ENCODE data around the gene TMEM121.

TMEM121 gene

GRCh38 chr14:105496831-105497591, 29.4 kb upstream of the TMEM121 start:
- intact Hi-C loops (cut with DNase I): no loop called here
- DNase-seq: peak in 5 of 10 donors; percentile 6 to 75 (median 48)

GRCh38 chr14:105497671-105498429, 28.5 kb upstream of the TMEM121 start:
- intact Hi-C loops (cut with DNase I): no loop called here
- peak in 5 of 10 donors; percentile 5 to 82 (median 58) for DNase-seq

- peak in 7 of 10 donors; percentile 31 to 93 (median 68) for DNase-seq
- intact Hi-C loops (cut with DNase I): no loop called here
Measured at GRCh38 chr14:105498430-105499255, 27.7 kb upstream of the TMEM121 start.

GRCh38 chr14:105499256-105500035, 26.9 kb upstream of the TMEM121 start:
- peak; percentile 78 to 99 (median 86) for DNase-seq
- intact Hi-C loops (cut with DNase I): no loop called here

- peak in 6 of 10 donors; percentile 5 to 72 (median 40) for DNase-seq
Measured at GRCh38 chr14:105500036-105500725, 26.2 kb upstream of the TMEM121 start.

GRCh38 chr14:105500726-105501101, 25.7 kb upstream of the TMEM121 start:
- intact Hi-C loops (cut with DNase I): no loop called here
- DNase-seq: peak in 3 of 10 donors; percentile 50 to 77 (median 73)

More at GRCh38 chr14:105500036-105500725, 26.2 kb upstream of the TMEM121 start:
- intact Hi-C loops (cut with DNase I): no loop called here

- intact Hi-C loops (cut with DNase I): no loop called here
Measured at GRCh38 chr14:105501504-105502291, 24.7 kb upstream of the TMEM121 start.

GRCh38 chr14:105502446-105503295, 23.7 kb upstream of the TMEM121 start:
- peak in 4 of 10 donors; percentile 16 to 82 (median 65) for DNase-seq
- intact Hi-C loops (cut with DNase I): no loop called here

More at GRCh38 chr14:105501504-105502291, 24.7 kb upstream of the TMEM121 start:
- DNase-seq: peak in 3 of 10 donors; percentile 39 to 69 (median 68)

- intact Hi-C loops (cut with DNase I): no loop called here
- DNase-seq: peak in 3 of 10 donors; percentile 24 to 70 (median 35)
Measured at GRCh38 chr14:105503296-105503640, 23.1 kb upstream of the TMEM121 start.

GRCh38 chr14:105503935-105504692, 22.3 kb upstream of the TMEM121 start:
- intact Hi-C loops (cut with DNase I): no loop called here

GRCh38 chr14:105505101-105505500, 21.3 kb upstream of the TMEM121 start:
- intact Hi-C loops (cut with DNase I): no loop called here
- peak in 2 of 10 donors; percentile 37 to 66 for DNase-seq

More at GRCh38 chr14:105503935-105504692, 22.3 kb upstream of the TMEM121 start:
- peak in 4 of 10 donors; percentile 24 to 73 (median 45) for DNase-seq

GRCh38 chr14:105507247-105507646, 19.1 kb upstream of the TMEM121 start:
- DNase-seq: peak in 2 of 10 donors; percentile 47 to 69
- intact Hi-C loops (cut with DNase I): no loop called here

GRCh38 chr14:105508069-105508468, 18.3 kb upstream of the TMEM121 start:
- peak in 2 of 10 donors; percentile 44 to 63 for DNase-seq
- intact Hi-C loops (cut with DNase I): no loop called here

GRCh38 chr14:105508601-105509000, 17.8 kb upstream of the TMEM121 start:
- intact Hi-C loops (cut with DNase I): no loop called here
- DNase-seq: peak in 2 of 10 donors; percentile 20 to 42

GRCh38 chr14:105517096-105517495, 9.3 kb upstream of the TMEM121 start:
- intact Hi-C loops (cut with DNase I): no loop called here
- DNase-seq: peak in 1 of 10 donors; percentile 22

- intact Hi-C loops (cut with DNase I): no loop called here
- no peak for DNase-seq
Measured at GRCh38 chr14:105519946-105520698, 6.3 kb upstream of the TMEM121 start.

Data from posterior cingulate gyrus (tissue), 11 donors.